NK-92 treated with Interleukin-12 subunit alpha and Interleukin-12 subunit beta, amount 100 ng/mL, for 24 hours (cell line): Measurements from ENCODE around the gene AP4B1.

Experiments used
- DNase-seq: peaks from one replicate; lab custom pipeline; 2025; lab: John Stamatoyannopoulos, UW

AP4B1 gene

GRCh38 chr1:113895098-113895497 lies 9.5 kb downstream of the AP4B1 start:
- no peak for DNase-seq

- DNase-seq = no peak
These were observed 11.3 kb downstream of the AP4B1 start for GRCh38 chr1:113893267-113893666.

GRCh38 chr1:113891631-113892220 lies 12.9 kb downstream of the AP4B1 start:
- DNase-seq = no peak

- no peak for DNase-seq
These were observed 13.8 kb downstream of the AP4B1 start for GRCh38 chr1:113890816-113891215.

GRCh38 chr1:113887402-113888175 lies 17.0 kb downstream of the AP4B1 start, which contains the start of gene BCL2L15:
Gene BCL2L15, minus strand, starts transcription at chr1:113887581. Its CDS starts 206 bp downstream, at chr1:113887375.
- no peak for DNase-seq

- DNase-seq = no peak
These were observed 17.9 kb downstream of the AP4B1 start for GRCh38 chr1:113886417-113887401.

GRCh38 chr1:113881661-113882060 lies 22.9 kb downstream of the AP4B1 start:
- DNase-seq = no peak

GRCh38 chr1:113879739-113880038 lies 24.9 kb downstream of the AP4B1 start:
- DNase-seq = no peak

- no peak for DNase-seq
These were observed 28.4 kb downstream of the AP4B1 start for GRCh38 chr1:113876176-113876575.

GRCh38 chr1:113875714-113876113 lies 28.9 kb downstream of the AP4B1 start:
- no peak for DNase-seq

- DNase-seq = peak; percentile 21
These were observed 30.4 kb downstream of the AP4B1 start for GRCh38 chr1:113874012-113874879.

GRCh38 chr1:113872219-113872935 lies 32.2 kb downstream of the AP4B1 start:
- DNase-seq = peak; percentile 24

- peak; percentile 78 for DNase-seq
These were observed 32.9 kb downstream of the AP4B1 start, which contains the start of gene PTPN22 for GRCh38 chr1:113871597-113872113. Gene PTPN22, minus strand, starts transcription at chr1:113871712.

- DNase-seq = no peak
These were observed 33.8 kb downstream of the AP4B1 start for GRCh38 chr1:113870778-113871177.

GRCh38 chr1:113868387-113869083 lies 36.1 kb downstream of the AP4B1 start:
- no peak for DNase-seq

- DNase-seq = no peak
These were observed 43.0 kb downstream of the AP4B1 start for GRCh38 chr1:113861641-113862040.

- DNase-seq = no peak
These were observed 43.7 kb downstream of the AP4B1 start for GRCh38 chr1:113860891-113861290.

GRCh38 chr1:113859478-113860175 lies 45.0 kb downstream of the AP4B1 start:
- no peak for DNase-seq

- no peak for DNase-seq
These were observed 45.6 kb downstream of the AP4B1 start for GRCh38 chr1:113858982-113859381.
